Stimulated activated naive CD4-positive, alpha-beta T cell treated with Interleukin-2 at 50 U/mL for 16 hours (primary cell): ENCODE results near the gene CES3.

Source experiments
- DNase-seq: peaks from one replicate; lab custom pipeline; 2025; lab: John Stamatoyannopoulos, UW

The CES3 gene

GRCh38 chr16:66961065-66961744, at the start of gene CES3:
TSS of gene CES3 (plus strand) at chr16:66961266. CDS start at chr16:66961308, 42 bp downstream.
- DNase-seq: peak; percentile 50

- no peak for DNase-seq
Observed at GRCh38 chr16:66911801-66912200, 49.3 kb upstream of the CES3 start.

GRCh38 chr16:66913081-66913480, 48.0 kb upstream of the CES3 start:
- DNase-seq: no peak

GRCh38 chr16:66913711-66914110, 47.4 kb upstream of the CES3 start:
- DNase-seq: no peak

GRCh38 chr16:66914541-66914940, 46.5 kb upstream of the CES3 start:
- no peak for DNase-seq

GRCh38 chr16:66915041-66915440, 46.0 kb upstream of the CES3 start:
- no peak for DNase-seq

GRCh38 chr16:66916518-66916917, 44.5 kb upstream of the CES3 start:
- DNase-seq: no peak

GRCh38 chr16:66917741-66918140, 43.3 kb upstream of the CES3 start:
- no peak for DNase-seq

- DNase-seq: no peak
Observed at GRCh38 chr16:66918355-66918754, 42.7 kb upstream of the CES3 start.

GRCh38 chr16:66918803-66919568, 42.1 kb upstream of the CES3 start, which contains the start of gene CDH16:
TSS of gene CDH16 (minus strand) at chr16:66918885. CDS start at chr16:66918065, 820 bp downstream.
- no peak for DNase-seq

- DNase-seq: no peak
Observed at GRCh38 chr16:66919569-66920298, 41.3 kb upstream of the CES3 start.

GRCh38 chr16:66920299-66920590, 40.8 kb upstream of the CES3 start:
- DNase-seq: no peak

GRCh38 chr16:66920924-66921680, 40.0 kb upstream of the CES3 start:
- no peak for DNase-seq

- no peak for DNase-seq
Observed at GRCh38 chr16:66921729-66922450, 39.2 kb upstream of the CES3 start.

- DNase-seq: no peak
Observed at GRCh38 chr16:66923247-66923731, 37.8 kb upstream of the CES3 start.

GRCh38 chr16:66923866-66924265, 37.2 kb upstream of the CES3 start:
- DNase-seq: no peak

GRCh38 chr16:66924527-66925321, 36.3 kb upstream of the CES3 start:
- DNase-seq: peak; percentile 35

GRCh38 chr16:66925322-66925840, 35.7 kb upstream of the CES3 start, which contains the start of gene RRAD:
TSS of gene RRAD (minus strand) at chr16:66925535. CDS start at chr16:66925179, 356 bp downstream.
- DNase-seq: no peak

- DNase-seq: no peak
Observed at GRCh38 chr16:66926171-66926947, 34.7 kb upstream of the CES3 start.
